GM12801 (cell line): ENCODE measurements around the gene AP1S3.

Experiments
- CTCF ChIP-seq: IDR thresholded peaks from one replicate; pipeline ENCODE4 v1.5.1; 2011; ENCODE audit warnings: control low read depth; ENCODE audit not compliant: insufficient read length; ENCODE audit errors: extremely low read depth

The AP1S3 gene

GRCh38 chr2:223837287-223838061 lies at the start of gene AP1S3:
TSS of gene AP1S3 (minus strand) at chr2:223837582. CDS start at chr2:223837450, 132 bp downstream.
- TF ChIP-seq CTCF = no peak

- no peak for TF ChIP-seq CTCF
These were observed 49.7 kb upstream of the AP1S3 start for GRCh38 chr2:223887127-223887526.

GRCh38 chr2:223886726-223887125 lies 49.3 kb upstream of the AP1S3 start:
- no peak for TF ChIP-seq CTCF

- no peak for TF ChIP-seq CTCF
These were observed 47.0 kb upstream of the AP1S3 start for GRCh38 chr2:223884399-223884798.

- TF ChIP-seq CTCF = no peak
These were observed 45.3 kb upstream of the AP1S3 start for GRCh38 chr2:223882715-223883114.

- no peak for TF ChIP-seq CTCF
These were observed 43.4 kb upstream of the AP1S3 start for GRCh38 chr2:223880796-223881195.

GRCh38 chr2:223877721-223878410 lies 40.5 kb upstream of the AP1S3 start:
- no peak for TF ChIP-seq CTCF
